ENCODE measurements around the gene CD200. TPM values are rescaled to one million over a fixed set of nuclear protein-coding genes. Genes with fewer than 3 reads are reported as not detected.

Gene CD200
- total RNA-seq, 1 experiment from 2014 or later = not detected

DNA sequence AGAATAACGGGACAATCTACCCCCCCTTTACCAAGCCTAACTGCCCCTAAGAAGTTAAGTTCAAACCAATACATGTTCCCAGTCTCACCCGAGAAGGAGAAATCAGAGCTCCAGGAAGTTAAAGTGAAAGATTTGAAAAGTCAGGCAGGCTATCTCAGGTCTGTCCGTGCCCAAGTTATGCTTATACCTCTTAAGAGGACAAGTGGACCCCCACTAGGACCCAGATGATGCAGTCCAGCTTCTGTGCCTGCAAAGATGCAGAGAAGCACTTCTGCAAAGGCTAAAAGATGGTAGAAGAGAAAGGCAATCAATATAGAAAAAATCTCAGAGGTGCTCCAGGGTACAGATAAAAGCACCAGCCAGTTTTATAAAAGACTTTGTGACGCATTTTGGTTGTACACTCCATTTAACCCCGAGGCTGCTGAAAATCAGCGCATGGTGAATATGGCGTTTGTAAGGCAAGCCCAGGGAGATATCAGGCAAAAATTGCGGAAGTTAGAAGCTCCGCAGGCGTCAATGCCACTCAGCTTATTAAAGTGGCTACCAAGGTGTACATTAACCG, 29.1 kb upstream of the CD200 start:
- H3K9me3 ChIP-seq (ENCODE audit: low read length) = no peaks in the 10 kb centered on the region
- no peak overlapping the region for H3K4me3 ChIP-seq (ENCODE audit: low read length)
- CTCF ChIA-PET = no interaction called here
- no peaks in the 10 kb centered on the region for H3F3A ChIP-seq (ENCODE audit: low read length, unreplicated experiment)
- no peaks in the 10 kb centered on the region for H3K9me2 ChIP-seq (replicated peaks; ENCODE audit: low read length)
- no peaks in the 10 kb centered on the region for H4K20me1 ChIP-seq (ENCODE audit: low read length)
- BruUV-seq (replicated peaks) = no TSS peak
- peaks cover under 1% of the 10 kb centered on the region; the same call in 1 of the 2 replicates for H3K27me3 ChIP-seq (ENCODE audit: low read length)
- POLR2A ChIA-PET (ENCODE audit: unreplicated experiment) = no interaction called here
- no peak for TF ChIP-seq EZH2phosphoT487 (IDR thresholded peaks at IDR 0.05; ENCODE audit: borderline replicate concordance, low read length)
- TF ChIP-seq, protein P1, sequence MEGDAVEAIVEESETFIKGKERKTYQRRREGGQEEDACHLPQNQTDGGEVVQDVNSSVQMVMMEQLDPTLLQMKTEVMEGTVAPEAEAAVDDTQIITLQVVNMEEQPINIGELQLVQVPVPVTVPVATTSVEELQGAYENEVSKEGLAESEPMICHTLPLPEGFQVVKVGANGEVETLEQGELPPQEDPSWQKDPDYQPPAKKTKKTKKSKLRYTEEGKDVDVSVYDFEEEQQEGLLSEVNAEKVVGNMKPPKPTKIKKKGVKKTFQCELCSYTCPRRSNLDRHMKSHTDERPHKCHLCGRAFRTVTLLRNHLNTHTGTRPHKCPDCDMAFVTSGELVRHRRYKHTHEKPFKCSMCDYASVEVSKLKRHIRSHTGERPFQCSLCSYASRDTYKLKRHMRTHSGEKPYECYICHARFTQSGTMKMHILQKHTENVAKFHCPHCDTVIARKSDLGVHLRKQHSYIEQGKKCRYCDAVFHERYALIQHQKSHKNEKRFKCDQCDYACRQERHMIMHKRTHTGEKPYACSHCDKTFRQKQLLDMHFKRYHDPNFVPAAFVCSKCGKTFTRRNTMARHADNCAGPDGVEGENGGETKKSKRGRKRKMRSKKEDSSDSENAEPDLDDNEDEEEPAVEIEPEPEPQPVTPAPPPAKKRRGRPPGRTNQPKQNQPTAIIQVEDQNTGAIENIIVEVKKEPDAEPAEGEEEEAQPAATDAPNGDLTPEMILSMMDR (conservative IDR thresholded peaks at IDR 0.05; ENCODE audit: low read depth, low read length) = no peak
- TF ChIP-seq EZH2 (IDR thresholded peaks at IDR 0.05; ENCODE audit: low read length, unreplicated experiment) = no peak
- H3K4me2 ChIP-seq (ENCODE audit: low read length) = no peak overlapping the region
- H3K9ac ChIP-seq (ENCODE audit: low read length) = no peak overlapping the region
- no peaks in the 10 kb centered on the region for H3K79me2 ChIP-seq (ENCODE audit: low read length)
- H2AFZ ChIP-seq (ENCODE audit: low read length) = no peak overlapping the region
- no peak for ATAC-seq
- DNase-seq = no peak
- no peaks in the 10 kb centered on the region for H3K4me1 ChIP-seq (ENCODE audit: insufficient read depth, low read length)
- no peak overlapping the region for H3K27ac ChIP-seq (ENCODE audit: low read length)
- intact Hi-C loops (cut with micrococcal nuclease) = no loop called here
- no peaks in the 10 kb centered on the region for H3K36me3 ChIP-seq (ENCODE audit: low read depth, low read length)

DNA sequence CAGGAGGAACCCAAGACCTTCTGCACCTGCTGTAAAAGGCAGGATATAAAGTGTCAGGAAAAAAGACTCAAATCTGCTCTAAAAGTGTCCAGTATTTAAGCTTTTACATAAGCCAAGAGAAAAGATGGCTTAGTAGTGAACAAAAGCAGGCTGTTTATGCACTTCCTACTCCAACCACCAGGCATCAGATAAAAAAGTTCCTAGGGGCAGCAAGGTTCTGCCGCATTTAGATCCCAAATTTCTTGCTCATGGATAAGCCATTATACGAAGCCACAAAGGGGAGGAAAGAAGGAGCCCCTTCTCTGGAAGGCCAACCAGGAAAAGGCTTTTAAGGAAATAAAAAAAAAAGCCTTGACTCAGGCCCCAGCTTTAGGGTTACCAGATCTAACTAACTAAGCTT, 28.3 kb upstream of the CD200 start:
- DNase-seq = no peak
- ATAC-seq = no peak
- Histone ChIP-seq H3K9ac (ENCODE audit: low read length) (no peak overlapping the region), H3K9me3 (ENCODE audit: low read length) (no peaks in the 10 kb centered on the region), H4K20me1 (ENCODE audit: low read length) (no peaks in the 10 kb centered on the region), H3K27me3 (ENCODE audit: low read length) (no peaks in the 10 kb centered on the region; the same call in 1 of the 2 replicates), H3K4me2 (ENCODE audit: low read length) (no peak overlapping the region), H2AFZ (ENCODE audit: low read length) (no peak overlapping the region), H3K4me3 (ENCODE audit: low read length) (no peak overlapping the region), H3K36me3 (ENCODE audit: low read depth, low read length) (no peaks in the 10 kb centered on the region), H3K27ac (ENCODE audit: low read length) (no peak overlapping the region), H3K9me2 (replicated peaks; ENCODE audit: low read length) (no peaks in the 10 kb centered on the region), H3F3A (ENCODE audit: low read length, unreplicated experiment) (no peaks in the 10 kb centered on the region), H3K79me2 (ENCODE audit: low read length) (no peaks in the 10 kb centered on the region), H3K4me1 (ENCODE audit: insufficient read depth, low read length) (no peaks in the 10 kb centered on the region)
- ChIA-PET CTCF (no interaction called here), POLR2A (ENCODE audit: unreplicated experiment) (no interaction called here)
- TF ChIP-seq, protein P1 (conservative IDR thresholded peaks at IDR 0.05; ENCODE audit: low read depth, low read length) = no peak; the same call in 1 of the 2 replicates
- no peak for TF ChIP-seq EZH2phosphoT487 (IDR thresholded peaks at IDR 0.05; ENCODE audit: borderline replicate concordance, low read length)
- TF ChIP-seq EZH2 (IDR thresholded peaks at IDR 0.05; ENCODE audit: low read length, unreplicated experiment) = no peak
- intact Hi-C loops (cut with micrococcal nuclease) = no loop called here
- BruUV-seq (replicated peaks) = no TSS peak

DNA sequence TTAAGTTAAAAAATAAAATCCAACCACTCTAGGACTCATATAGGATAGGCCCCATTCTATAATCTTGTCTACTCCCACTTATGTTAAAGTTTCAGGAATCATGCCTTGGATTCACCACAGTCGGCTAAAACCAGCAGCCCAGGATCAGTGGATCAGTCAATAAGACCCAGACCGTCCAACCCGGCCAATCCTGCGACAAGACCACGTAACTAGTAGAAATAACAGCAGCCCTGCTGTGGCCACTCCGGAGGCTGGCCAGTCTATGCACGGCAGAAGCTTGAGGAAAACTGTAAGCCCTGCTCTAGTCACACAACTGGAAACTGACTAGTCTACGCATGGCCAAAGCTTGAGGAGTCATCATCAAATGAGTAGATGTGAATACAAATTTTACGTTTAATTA, 26.1 kb upstream of the CD200 start:
- Histone ChIP-seq H2AFZ (ENCODE audit: low read length) (no peak overlapping the region), H3K9me2 (replicated peaks; ENCODE audit: low read length) (no peaks in the 10 kb centered on the region), H3K79me2 (ENCODE audit: low read length) (no peaks in the 10 kb centered on the region), H3K4me2 (ENCODE audit: low read length) (no peak overlapping the region), H3K36me3 (ENCODE audit: low read depth, low read length) (no peaks in the 10 kb centered on the region), H4K20me1 (ENCODE audit: low read length) (no peaks in the 10 kb centered on the region), H3F3A (ENCODE audit: low read length, unreplicated experiment) (no peaks in the 10 kb centered on the region), H3K9ac (ENCODE audit: low read length) (no peak overlapping the region), H3K27ac (ENCODE audit: low read length) (no peak overlapping the region), H3K4me1 (ENCODE audit: insufficient read depth, low read length) (no peaks in the 10 kb centered on the region), H3K9me3 (ENCODE audit: low read length) (no peaks in the 10 kb centered on the region), H3K4me3 (ENCODE audit: low read length) (no peak overlapping the region), H3K27me3 (ENCODE audit: low read length) (peaks cover 8% of the 10 kb centered on the region; the same call in 1 of the 2 replicates)
- POLR2A ChIA-PET (ENCODE audit: unreplicated experiment) = no interaction called here
- ATAC-seq (no peak), DNase-seq (no peak)
- no TSS peak for BruUV-seq (replicated peaks)
- CTCF ChIA-PET = interaction anchor here (0.6 kb wide), 1 partner anchor 194 kb away, joined by 5 read pairs; no protein-coding TSS in a partner anchor
- TF ChIP-seq, protein P1 (conservative IDR thresholded peaks at IDR 0.05; ENCODE audit: low read depth, low read length) = no peak
- TF ChIP-seq EZH2phosphoT487 (IDR thresholded peaks at IDR 0.05; ENCODE audit: borderline replicate concordance, low read length) (no peak), EZH2 (IDR thresholded peaks at IDR 0.05; ENCODE audit: low read length, unreplicated experiment) (no peak)
- intact Hi-C loops (cut with micrococcal nuclease) = no loop called here

Data from PC-3 (cell line).